Immature natural killer cell (primary cell): ENCODE measurements around the gene TENT4A. TPM values are rescaled to one million over a fixed set of nuclear protein-coding genes. Genes with fewer than 3 reads are reported as not detected.

Experiments
- DNase-seq, 3 donors: peaks; one replicate each; pipeline ENCODE4 v3.0.0; 2022; ENCODE audit warnings: mixed read lengths in 1 of 3
- H3K27ac Mint-ChIP-seq, 6 donors: one replicate each; pipeline ENCODE4 v1.8.0; 2020; ENCODE audit warnings: mixed read lengths in 6 of 6, mild to moderate bottlenecking in 5 of 6, inconsistent platforms in 4 of 6, moderate library complexity in 3 of 6
- H3K27me3 Mint-ChIP-seq, 3 donors: one replicate each; pipeline ENCODE4 v1.8.0; 2020 to 2021; ENCODE audit warnings: low read depth in 3 of 3, mild to moderate bottlenecking in 3 of 3, mixed read lengths in 3 of 3, moderate library complexity in 3 of 3, inconsistent platforms in 1 of 3
- H3K36me3 Mint-ChIP-seq, 3 donors: one replicate each; pipeline ENCODE4 v1.8.0; 2020; ENCODE audit warnings: mixed read lengths in 3 of 3, inconsistent platforms in 2 of 3, mild to moderate bottlenecking in 2 of 3
- H3K4me1 Mint-ChIP-seq, 2 donors: one replicate each; pipeline ENCODE4 v1.8.0; 2020; ENCODE audit warnings: inconsistent platforms in 2 of 2, mild to moderate bottlenecking in 2 of 2, mixed read lengths in 2 of 2, moderate library complexity in 1 of 2
- H3K4me3 Mint-ChIP-seq, 5 donors: one replicate each; pipeline ENCODE4 v1.8.0; 2020; ENCODE audit warnings: mild to moderate bottlenecking in 5 of 5, mixed read lengths in 5 of 5, inconsistent platforms in 3 of 5, moderate library complexity in 3 of 5
- H3K9me3 Mint-ChIP-seq, 6 donors: one replicate each; pipeline ENCODE4 v1.8.0; 2020; ENCODE audit warnings: mild to moderate bottlenecking in 6 of 6, mixed read lengths in 6 of 6, inconsistent platforms in 4 of 6, moderate library complexity in 3 of 6
- polyA plus RNA-seq, 3 donors: library from polyadenylated mRNA; unstranded; fragments of 300-500 nt; fragmentation: Illumina TruSeq; gene quantifications; one replicate each; pipeline ENCODE4 v1.2.3, GENCODE V29; 2021

The TENT4A gene
- polyA plus RNA-seq, 3 donors from 2014 or later, result 0.05 to 1.6 (median 0.84) TPM

DNA sequence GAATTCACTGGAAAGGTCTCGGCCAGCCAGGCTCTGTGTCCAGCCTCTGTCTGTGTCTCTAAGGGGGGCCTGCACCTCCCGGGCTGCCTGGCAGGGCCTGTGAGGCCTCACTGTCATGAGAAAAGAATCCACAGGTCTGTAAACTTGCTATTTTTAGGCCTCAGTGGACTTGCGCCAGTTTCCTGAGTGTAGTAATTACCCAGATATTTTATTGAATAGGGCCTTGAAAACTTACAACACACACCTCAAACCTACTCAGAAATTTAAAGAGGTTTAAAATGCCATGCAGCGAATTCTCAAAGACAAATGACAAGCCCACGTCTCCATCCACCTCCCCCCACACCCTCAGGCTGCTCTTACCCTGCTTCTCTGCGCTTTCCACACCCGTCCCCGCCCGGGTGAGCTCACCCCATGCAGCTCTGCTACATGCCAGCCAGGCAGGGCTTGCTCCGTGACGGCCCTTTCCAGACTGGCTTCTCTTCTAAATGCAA, 8.8 kb upstream of the TENT4A start:
- Mint-ChIP-seq H3K4me3 (no peak overlapping the region), H3K9me3 (peaks cover 0 to 2% (median 0%) of the 10 kb centered on the region in 6 donors), H3K27me3 (peaks cover 3 to 17% (median 6%) of the 10 kb centered on the region in 3 donors), H3K4me1 (no peaks in the 10 kb centered on the region), H3K36me3 (no peaks in the 10 kb centered on the region), H3K27ac (no peak overlapping the region)
- no peak for DNase-seq

- H3K27ac Mint-ChIP-seq, result peak overlapping the region in 2 of 6 donors; percentile 3 to 23
- H3K36me3 Mint-ChIP-seq, result no peaks in the 10 kb centered on the region
- peaks cover 3 to 14% (median 6%) of the 10 kb centered on the region in 3 donors for H3K27me3 Mint-ChIP-seq
- no peak overlapping the region for H3K4me3 Mint-ChIP-seq
- H3K4me1 Mint-ChIP-seq, result no peaks in the 10 kb centered on the region
- H3K9me3 Mint-ChIP-seq, result peaks cover 0 to 2% (median 0%) of the 10 kb centered on the region in 6 donors
- DNase-seq, result no peak
These were observed 8.1 kb upstream of the TENT4A start for GRCh38 chr5:6705088-6705487.

- Mint-ChIP-seq H3K27me3 (peaks cover under 1 to 9% (median 4%) of the 10 kb centered on the region in 3 donors), H3K27ac (no peak overlapping the region), H3K36me3 (no peaks in the 10 kb centered on the region), H3K4me1 (no peaks in the 10 kb centered on the region), H3K9me3 (peaks cover 0 to 2% (median 0%) of the 10 kb centered on the region in 6 donors), H3K4me3 (no peak overlapping the region)
- no peak for DNase-seq
These were observed 7.3 kb upstream of the TENT4A start for GRCh38 chr5:6705959-6706358.

DNA sequence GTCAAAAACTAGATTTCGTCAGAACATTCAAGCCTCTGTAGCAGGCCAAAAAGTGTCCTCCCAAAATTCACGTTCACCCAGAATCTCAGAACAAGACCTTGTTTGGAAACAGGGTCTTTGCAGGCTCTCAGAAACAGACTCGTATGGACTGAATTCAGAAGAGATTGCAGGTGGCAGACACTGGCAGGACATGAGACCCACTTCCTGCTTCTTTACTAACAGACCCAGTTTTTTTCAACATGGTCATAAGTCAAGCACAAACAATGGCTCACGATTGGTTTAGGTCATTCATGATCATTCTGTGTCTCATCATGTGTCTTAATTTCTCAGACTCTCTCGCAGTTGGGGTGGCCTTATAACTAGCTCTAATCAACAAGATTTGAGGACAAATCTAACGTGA, 5.4 kb upstream of the TENT4A start:
- Mint-ChIP-seq H3K27ac (no peak overlapping the region), H3K9me3 (no peaks in the 10 kb centered on the region), H3K27me3 (peaks cover 0 to 18% (median 11%) of the 10 kb centered on the region in 3 donors), H3K36me3 (no peaks in the 10 kb centered on the region), H3K4me1 (peaks cover 9 to 10% of the 10 kb centered on the region in 2 donors), H3K4me3 (no peak overlapping the region)
- no peak for DNase-seq

- H3K4me3 Mint-ChIP-seq, result no peak overlapping the region
These were observed 4.4 kb upstream of the TENT4A start for GRCh38 chr5:6708814-6709213.

GRCh38 chr5:6710070-6710469, 3.2 kb upstream of the TENT4A start:
- Mint-ChIP-seq H3K27me3 (peaks cover 2 to 25% (median 17%) of the 10 kb centered on the region in 3 donors), H3K27ac (peak overlapping the region in 1 of 6 donors; percentile 6), H3K4me1 (peaks cover 14 to 15% of the 10 kb centered on the region in 2 donors), H3K36me3 (no peaks in the 10 kb centered on the region), H3K4me3 (peak overlapping the region in 1 of 5 donors; percentile 7), H3K9me3 (no peaks in the 10 kb centered on the region)
- no peak for DNase-seq

More at GRCh38 chr5:6708814-6709213, 4.4 kb upstream of the TENT4A start:
- Mint-ChIP-seq H3K36me3 (no peaks in the 10 kb centered on the region), H3K27me3 (peaks cover 2 to 22% (median 13%) of the 10 kb centered on the region in 3 donors), H3K4me1 (peaks cover 9 to 10% of the 10 kb centered on the region in 2 donors), H3K9me3 (no peaks in the 10 kb centered on the region), H3K27ac (no peak overlapping the region)
- no peak for DNase-seq

- no peaks in the 10 kb centered on the region for H3K36me3 Mint-ChIP-seq
- H3K27me3 Mint-ChIP-seq, result peaks cover 2 to 22% (median 18%) of the 10 kb centered on the region in 3 donors
- H3K9me3 Mint-ChIP-seq, result no peaks in the 10 kb centered on the region
- no peak for DNase-seq
- peak overlapping the region; percentile 28 to 91 (median 89) for H3K4me3 Mint-ChIP-seq
- H3K4me1 Mint-ChIP-seq, result peaks cover 21% of the 10 kb centered on the region in 2 donors
- H3K27ac Mint-ChIP-seq, result peak overlapping the region in 2 of 6 donors; percentile 18 to 26
These were observed 2.5 kb upstream of the TENT4A start for GRCh38 chr5:6710551-6711318.

DNA sequence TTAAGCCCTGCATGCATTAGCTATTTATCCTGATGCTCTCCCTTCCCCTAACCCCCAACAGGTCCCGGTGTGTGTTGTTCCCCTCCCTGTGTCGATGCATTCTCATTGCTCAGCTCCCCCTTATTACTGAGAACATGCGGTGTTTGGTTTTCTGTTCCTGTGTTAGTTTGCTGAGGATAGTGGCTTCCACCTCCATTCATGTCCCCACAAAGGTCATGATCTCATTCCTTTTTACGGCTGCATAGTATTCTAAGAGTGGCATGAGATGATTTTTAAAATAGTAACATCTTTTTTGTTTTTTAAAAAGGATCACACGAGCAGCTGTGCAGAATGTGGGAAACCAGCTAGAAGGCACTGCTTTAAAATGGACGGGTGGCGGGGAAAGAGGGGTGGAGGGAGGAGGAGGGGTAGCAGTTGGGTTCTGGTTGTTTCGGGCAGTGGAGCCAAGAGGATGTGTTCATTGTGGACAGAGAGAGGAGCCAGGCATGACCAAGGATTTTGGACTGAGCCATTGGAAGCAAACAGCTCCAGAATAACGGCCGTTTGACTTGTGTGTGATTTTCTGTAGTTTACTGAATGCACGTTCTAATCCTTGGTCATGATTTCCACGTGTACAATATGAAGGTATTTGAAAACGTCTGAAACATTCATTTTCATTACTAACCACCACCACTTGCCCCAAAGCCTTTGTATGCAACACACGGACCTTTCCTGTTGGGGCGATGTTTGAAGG, 1.7 kb upstream of the TENT4A start:
- Mint-ChIP-seq H3K4me1 (peaks cover 29 to 30% of the 10 kb centered on the region in 2 donors), H3K9me3 (no peaks in the 10 kb centered on the region), H3K4me3 (peak overlapping the region; percentile 83 to 91 (median 90))

GRCh38 chr5:6712142-6712576, 1.1 kb upstream of the TENT4A start:
- H3K4me3 Mint-ChIP-seq, result peak overlapping the region; percentile 83 to 91 (median 90)
- H3K27me3 Mint-ChIP-seq, result peaks cover 2 to 24% (median 19%) of the 10 kb centered on the region in 3 donors
- DNase-seq, result peak; percentile 52 to 63 (median 59)
- H3K27ac Mint-ChIP-seq, result peak overlapping the region; percentile 87 to 96 (median 93)
- no peaks in the 10 kb centered on the region for H3K9me3 Mint-ChIP-seq
- no peaks in the 10 kb centered on the region for H3K36me3 Mint-ChIP-seq
- peaks cover 35 to 36% of the 10 kb centered on the region in 2 donors for H3K4me1 Mint-ChIP-seq

More for the DNA sequence above, 1.7 kb upstream of the TENT4A start:
- Mint-ChIP-seq H3K27me3 (peaks cover 2 to 24% (median 18%) of the 10 kb centered on the region in 3 donors), H3K27ac (peak overlapping the region; percentile 87 to 96 (median 93)), H3K36me3 (no peaks in the 10 kb centered on the region)
- DNase-seq, result no peak

- H3K27me3 Mint-ChIP-seq, result peaks cover 4 to 24% (median 19%) of the 10 kb centered on the region in 3 donors
- peak; percentile 98 to 99 (median 99) for DNase-seq
- no peaks in the 10 kb centered on the region for H3K36me3 Mint-ChIP-seq
- peaks cover 40 to 41% of the 10 kb centered on the region in 2 donors for H3K4me1 Mint-ChIP-seq
- H3K4me3 Mint-ChIP-seq, result peak overlapping the region; percentile 83 to 91 (median 90)
- H3K9me3 Mint-ChIP-seq, result no peaks in the 10 kb centered on the region
- peak overlapping the region; percentile 87 to 96 (median 94) for H3K27ac Mint-ChIP-seq
These were observed 507 bp upstream of the TENT4A start for GRCh38 chr5:6712577-6713273.

- Mint-ChIP-seq H3K9me3 (no peaks in the 10 kb centered on the region), H3K4me3 (peak overlapping the region; percentile 85 to 87 (median 85)), H3K36me3 (no peaks in the 10 kb centered on the region), H3K4me1 (peaks cover 53 to 57% of the 10 kb centered on the region in 2 donors), H3K27ac (peak overlapping the region; percentile 59 to 84 (median 77)), H3K27me3 (peaks cover 4 to 27% (median 19%) of the 10 kb centered on the region in 3 donors)
- peak; percentile 21 to 32 (median 26) for DNase-seq
These were observed 1.2 kb downstream of the TENT4A start for GRCh38 chr5:6714226-6715041.

DNA sequence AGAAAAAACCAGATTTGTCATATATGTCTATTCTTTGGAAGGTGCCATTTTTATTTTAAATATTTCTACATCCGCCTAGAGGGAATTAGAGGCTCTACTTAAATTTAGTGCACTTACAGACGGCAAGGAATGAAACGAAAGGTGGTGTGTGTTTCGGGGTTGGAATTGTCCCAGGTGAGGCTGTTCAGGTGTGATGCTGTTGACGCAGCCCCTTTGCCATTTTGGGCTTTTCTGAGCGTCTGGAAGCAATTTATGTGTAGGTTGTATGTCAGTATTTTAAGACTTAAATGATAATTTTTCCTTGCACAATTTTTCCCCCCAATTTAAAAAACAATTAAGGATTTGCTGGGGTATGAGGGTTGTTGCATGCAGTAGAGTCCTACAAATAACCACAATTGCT, 2.0 kb downstream of the TENT4A start:
- Mint-ChIP-seq H3K36me3 (no peaks in the 10 kb centered on the region), H3K4me1 (peaks cover 56 to 66% of the 10 kb centered on the region in 2 donors), H3K4me3 (peak overlapping the region; percentile 85 to 87 (median 85)), H3K9me3 (no peaks in the 10 kb centered on the region), H3K27ac (peak overlapping the region in 4 of 6 donors; percentile 59 to 84 (median 77)), H3K27me3 (peaks cover 4 to 27% (median 19%) of the 10 kb centered on the region in 3 donors)
- DNase-seq, result no peak
